ENCODE measurements around the gene KLF3. TPM values are rescaled to one million over a fixed set of nuclear protein-coding genes. Genes with fewer than 3 reads are reported as not detected.

The KLF3 gene
- polyA plus RNA-seq, 10 donors = 30.8 to 46.4 (median 38.3) TPM

DNA sequence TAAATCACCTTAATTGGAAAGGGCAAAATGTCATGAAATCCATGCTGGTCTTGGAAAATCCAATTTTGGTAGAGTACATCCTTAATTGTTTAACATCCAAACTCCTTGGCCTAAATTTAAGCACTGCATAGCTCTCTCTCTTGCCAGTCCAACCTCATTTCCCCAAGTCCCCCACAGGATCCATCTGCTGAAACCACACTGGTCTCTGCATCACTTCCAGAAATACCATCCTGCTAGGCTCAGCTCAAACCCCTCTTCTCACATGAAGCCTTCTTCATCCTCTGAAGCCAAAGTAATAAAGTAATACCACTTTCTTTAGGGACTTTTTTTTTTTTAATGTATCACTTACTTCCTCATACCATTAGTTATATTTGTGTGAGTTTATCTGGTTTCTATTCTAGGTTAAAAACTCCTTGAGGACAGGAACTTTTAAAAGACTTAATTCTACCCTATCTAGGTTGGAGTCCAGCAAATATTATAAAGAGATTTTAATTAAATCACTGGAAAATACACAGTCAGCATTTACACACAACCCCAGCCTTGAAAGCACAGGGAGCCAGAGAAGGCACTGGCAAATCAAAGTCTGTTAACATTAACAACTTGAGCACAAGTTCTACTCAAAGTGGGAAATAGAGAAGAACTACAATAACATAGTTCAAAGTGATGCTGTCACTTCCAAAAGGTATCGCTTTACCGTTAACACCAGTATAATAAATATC is 16.7 kb upstream of the KLF3 start:
- no peak for DNase-seq

DNA sequence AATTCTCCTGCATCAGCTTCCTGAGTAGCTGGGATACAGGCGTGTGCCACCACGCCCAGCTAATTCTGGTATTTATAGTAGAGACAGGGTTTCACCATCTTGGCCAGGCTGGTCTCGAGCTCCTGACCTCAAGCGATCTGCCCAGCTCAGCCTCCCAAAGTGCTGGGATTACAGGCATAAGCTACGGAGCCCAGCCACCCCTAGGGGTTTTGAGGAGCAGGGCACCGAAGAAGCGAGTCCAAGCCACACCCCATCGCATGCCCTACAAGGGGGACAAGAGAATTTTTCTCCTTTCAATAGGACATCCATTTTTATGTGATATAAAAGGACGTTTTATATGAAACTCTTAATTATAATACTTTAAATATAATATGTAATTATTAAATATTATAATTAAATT is 13.9 kb upstream of the KLF3 start:
- no peak for DNase-seq

DNA sequence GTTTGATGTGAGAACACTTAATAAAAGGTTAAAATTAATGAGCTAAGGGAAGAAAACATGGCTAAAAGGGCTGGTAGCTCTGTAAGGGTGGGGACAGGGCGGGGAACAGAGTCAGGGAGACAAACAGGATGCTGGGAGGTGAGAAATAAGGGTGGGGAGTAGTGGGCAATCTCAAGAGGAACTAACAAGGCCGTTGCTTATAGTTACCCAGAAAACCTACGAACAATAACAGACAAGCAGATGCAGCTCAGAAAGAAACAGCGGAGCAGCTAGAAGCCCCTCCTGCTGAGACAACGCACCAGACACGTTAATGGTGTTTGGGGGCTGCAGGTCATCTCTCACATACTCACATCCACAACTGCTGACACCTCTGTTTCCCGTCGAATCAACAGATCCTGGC is 9.7 kb upstream of the KLF3 start:
- peak in 1 of 3 donors; percentile 56 for DNase-seq

DNA sequence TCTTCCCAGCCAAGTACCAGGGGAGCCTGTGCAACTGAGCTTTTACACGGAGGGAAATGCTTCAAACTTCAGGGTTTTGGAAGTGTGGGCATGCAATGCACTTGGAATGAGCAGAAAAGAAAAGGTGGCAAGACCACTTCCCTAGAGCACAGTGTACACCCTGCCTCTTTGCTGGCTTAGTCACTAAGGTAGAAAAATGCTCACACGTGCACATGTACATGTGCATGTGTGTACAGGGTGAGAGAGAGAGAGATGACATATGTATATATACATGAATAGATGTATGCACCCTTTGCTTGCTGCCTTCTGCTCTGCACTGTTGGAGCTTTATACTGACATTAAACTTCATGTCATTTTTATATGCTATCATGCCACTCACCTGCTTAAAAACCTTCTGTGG is 7.9 kb upstream of the KLF3 start:
- DNase-seq = no peak

GRCh38 chr4:38659346-38659745 is 4.7 kb upstream of the KLF3 start:
- DNase-seq = no peak

GRCh38 chr4:38660838-38661237 is 3.2 kb upstream of the KLF3 start:
- no peak for DNase-seq

- DNase-seq = peak in 1 of 3 donors; percentile 22
Measured at GRCh38 chr4:38661371-38661770, 2.6 kb upstream of the KLF3 start.

DNA sequence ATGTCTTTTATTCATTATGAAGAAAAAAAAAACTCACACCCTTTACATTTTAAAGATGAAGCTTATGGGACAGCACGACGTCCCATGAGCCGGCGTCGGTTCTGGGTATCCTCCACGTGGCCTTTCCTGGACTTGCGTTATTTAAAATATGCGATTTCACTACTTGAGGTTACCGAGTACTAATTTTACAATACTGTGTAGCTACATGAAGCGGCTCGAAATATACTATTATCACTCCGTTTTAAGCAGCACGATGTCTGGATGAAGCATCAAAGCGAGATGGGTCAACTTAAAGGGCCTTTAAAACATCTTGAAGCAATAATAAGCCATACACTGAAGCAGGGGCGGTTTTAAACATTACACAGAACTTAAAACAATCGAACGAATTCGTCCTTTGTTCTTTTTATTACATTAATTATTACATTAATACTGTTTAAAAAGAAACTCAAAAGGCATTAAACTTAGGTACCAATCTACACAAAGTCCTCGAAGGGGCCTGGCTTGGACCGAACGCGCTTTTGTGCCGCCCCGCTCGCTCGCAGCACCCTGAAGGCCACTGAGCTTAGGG is 1.4 kb upstream of the KLF3 start:
- DNase-seq = peak in 1 of 3 donors; percentile 90

GRCh38 chr4:38663090-38663800 is 754 bp upstream of the KLF3 start:
- DNase-seq = peak in 1 of 3 donors; percentile 87

DNA sequence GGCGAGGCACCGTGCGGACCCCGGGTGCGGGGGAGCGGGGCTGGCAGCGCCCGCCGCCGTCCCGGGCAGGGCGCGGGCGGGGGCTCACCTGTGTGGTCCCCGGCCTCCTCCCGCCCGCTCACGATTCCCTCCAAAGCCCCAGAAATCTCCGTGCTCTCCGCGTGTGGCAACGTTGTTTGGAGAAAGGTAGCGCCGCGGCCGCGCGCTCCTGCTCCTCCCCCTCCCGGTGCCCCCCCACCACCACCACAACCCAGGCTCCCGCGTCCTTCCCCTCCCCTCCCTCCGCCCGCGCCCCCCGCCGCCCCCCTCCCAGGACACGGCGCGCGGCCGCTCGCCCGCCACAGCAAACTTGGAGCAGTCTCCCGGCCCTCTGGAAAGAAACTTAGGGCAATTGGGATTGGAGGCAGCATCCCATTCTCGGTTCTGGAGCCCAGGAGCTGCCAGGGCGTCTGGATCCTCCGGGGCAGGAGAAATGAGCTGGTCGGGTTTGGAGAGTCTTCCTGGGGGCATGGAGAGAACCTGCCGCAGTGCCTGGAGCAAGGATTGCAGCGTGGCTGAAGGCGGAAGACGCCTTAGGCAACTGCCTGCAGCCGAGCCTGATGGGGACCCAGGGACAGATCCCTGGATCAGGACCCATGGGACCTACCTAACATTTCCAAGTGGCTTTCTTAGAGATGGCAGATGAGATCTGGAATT is 855 bp downstream of the KLF3 start:
- DNase-seq = peak in 2 of 3 donors; percentile 76 to 91

GRCh38 chr4:38665551-38666411 is 1.8 kb downstream of the KLF3 start:
- DNase-seq = peak in 1 of 3 donors; percentile 57

- DNase-seq = no peak
Measured at GRCh38 chr4:38666766-38667084, 2.7 kb downstream of the KLF3 start.

DNA sequence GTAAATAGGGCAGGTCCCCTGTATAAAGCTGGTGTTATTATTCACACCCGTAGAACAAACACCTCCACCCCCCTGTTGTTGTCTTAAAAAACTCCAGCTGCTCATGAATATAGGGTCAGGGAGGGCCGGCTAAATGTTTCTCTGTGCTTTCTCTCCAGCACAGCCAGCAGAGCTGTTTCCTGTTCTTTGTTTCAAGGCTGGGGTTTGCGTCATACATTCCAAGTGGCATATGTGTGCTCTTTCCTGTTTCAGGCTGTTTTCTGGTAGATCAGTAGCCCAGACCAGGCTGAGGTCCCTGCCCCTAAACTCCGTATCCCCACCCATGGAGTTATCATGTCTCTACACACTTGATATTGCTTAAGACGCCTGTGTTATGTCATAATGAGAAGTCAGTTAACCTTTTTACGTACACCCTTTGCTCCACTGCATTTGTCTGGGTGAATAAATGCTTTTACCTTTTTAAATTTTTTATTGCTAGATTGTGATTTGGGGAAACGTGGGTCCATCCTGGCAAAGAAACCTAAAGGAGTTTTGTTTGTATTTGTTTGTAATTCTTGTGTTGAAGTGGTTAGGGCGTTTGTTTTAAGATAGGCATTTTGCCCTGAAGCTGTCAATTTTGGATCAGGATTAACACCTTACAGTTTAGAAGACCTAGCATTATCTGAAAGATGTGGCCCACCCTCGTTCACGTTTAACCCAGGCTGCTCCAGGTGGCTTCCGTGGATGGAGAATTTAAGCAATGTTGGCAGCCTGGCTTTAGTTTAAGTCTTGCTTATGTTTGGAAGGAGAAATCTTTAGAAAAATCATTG is 3.3 kb downstream of the KLF3 start:
- DNase-seq = peak; percentile 91 to 97 (median 96)

DNA sequence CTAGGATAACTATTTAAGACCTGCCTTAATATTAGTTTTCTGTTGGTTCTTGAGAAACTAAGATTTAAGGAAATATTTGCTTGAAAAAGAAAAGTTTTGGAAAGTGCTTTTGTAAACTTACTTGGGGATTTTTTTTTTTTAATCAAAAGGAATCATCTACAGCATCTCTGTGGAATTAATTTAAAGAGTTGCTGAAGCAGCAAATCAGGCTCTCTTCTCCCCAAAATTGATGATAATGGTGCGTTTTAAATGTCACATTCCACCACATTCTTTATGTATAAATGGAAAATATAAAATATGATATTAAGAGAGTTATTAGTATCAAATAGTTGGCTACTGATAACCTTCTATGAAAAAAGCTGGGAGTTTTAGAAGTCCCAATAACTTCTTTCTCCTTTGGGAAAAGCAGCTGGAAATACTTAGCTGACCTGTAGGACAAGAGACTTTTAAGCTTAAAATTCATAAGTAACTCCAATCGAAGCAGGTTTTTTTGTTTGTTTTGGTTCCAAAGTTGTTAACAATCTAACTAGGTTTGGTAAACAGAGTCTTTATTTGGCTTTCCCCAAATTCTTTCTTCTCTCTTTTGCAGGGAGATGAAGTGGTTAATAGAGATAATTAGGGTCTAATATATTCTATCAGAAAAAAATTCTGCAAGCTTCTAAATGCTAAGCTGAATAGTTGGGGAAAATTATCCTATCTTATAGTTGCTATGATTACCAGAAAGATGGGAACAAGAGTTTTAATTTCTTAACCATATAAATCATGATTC is 4.4 kb downstream of the KLF3 start:
- no peak for DNase-seq

DNA sequence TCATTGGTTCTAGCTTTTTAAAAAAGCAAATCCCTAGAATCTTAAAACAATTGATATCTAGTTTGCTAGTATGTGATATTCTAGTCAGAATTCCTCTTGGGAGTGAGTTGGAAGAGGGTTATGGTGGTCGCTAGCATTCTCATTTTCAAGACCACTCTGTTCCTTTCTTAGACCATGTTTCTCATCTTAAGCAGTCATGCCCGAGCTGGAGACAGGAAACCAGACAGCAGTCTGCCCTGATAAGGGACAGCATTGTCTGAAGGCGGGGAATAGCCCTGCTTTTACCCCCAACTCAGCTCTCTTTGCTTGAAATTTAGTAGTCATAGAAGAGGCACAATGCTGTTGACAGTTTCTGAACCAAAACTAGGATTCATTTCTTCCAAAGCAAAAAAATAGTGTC is 5.2 kb downstream of the KLF3 start:
- DNase-seq = peak in 1 of 3 donors; percentile 40

DNA sequence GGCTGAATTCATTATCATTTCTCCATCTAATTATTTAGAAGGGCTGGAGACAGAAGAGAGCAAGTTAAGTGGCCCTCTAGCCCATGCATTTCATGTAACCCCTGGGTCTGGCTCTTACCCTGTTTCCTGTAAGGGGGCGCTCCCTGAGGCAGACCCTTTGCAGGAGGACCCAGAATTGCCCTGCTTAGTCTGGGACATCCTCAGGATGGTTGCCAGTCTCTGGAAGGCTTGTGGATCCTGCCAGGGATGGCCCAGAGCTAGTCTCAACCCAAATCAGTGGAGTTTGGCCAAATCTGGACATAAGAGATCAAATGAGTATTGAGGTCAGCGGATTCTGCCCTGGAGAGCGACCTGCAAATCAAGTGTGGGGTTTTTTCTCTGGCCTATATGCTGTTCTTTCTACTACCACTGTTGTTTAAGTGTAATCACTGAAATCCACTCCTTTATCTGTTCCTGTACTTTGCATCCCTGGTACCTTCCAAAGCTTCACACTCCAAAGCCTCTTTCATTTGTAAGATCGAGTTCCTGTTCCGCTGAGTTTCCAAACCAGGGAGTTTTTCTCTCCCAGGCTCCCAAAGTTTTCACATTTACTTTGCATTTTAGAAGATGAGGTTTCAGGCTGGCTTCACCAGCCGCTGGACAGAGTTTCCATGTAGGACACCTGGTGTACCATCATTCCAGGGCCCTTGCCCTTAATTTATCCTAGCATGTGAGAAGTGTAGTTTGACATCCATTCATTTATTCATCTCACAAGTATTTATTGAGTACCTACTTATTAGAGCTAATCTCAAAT is 6.3 kb downstream of the KLF3 start:
- peak in 1 of 3 donors; percentile 36 for DNase-seq

GRCh38 chr4:38670939-38671591 is 7.1 kb downstream of the KLF3 start:
- peak in 1 of 3 donors; percentile 45 for DNase-seq

DNA sequence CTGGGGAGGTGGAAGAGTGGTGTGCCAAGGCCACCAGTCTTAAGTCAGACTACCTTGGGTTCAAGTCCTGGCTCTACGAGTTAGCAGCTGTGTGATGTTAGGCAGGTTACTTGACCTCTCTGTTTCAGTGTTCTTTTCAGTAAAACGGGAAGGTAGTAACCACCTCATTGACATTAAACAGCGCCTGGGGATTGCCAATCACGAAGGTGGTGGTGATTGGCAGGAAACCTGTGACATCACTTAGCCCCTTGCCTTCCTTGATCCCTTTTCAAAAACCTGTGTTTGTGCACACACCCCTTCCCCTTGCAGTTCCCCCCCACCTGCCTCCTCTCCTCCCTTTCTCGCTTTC is 7.6 kb downstream of the KLF3 start:
- no peak for DNase-seq

DNA sequence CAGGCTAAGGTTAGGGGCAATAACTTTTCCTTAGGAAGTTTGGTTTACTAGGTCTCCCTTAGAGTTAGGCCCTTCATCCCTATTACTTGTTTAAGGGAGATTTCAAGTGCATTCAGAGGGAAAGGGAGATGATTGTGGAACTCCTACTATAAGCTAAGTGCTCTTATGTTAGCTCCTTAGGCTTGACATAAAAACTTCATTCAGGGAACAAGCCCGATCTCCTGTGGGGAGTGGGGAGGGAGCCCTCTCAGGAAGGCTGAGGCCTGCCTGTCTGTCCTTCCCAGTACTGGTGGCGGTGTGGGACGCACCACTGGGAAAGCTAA is 8.0 kb downstream of the KLF3 start:
- DNase-seq = no peak
